Endometrial microvascular endothelial cells (primary cell): ENCODE results near the gene NEU2. TPM values are rescaled to one million over a fixed set of nuclear protein-coding genes. Genes with fewer than 3 reads are reported as not detected.

ENCODE experiments used
- in situ Hi-C: cut with HindIII; loops from 2 replicates; pipeline ENCODE4 v1.10.0; 2017; ENCODE audit warnings: low sequenced_read_pairs, low pct_unique_long_range_greater_than_20kb; ENCODE audit errors: inconsistent ontology term
- total RNA-seq: library from RNA; depleted of rRNA; stranded (reverse); fragments of >200 nt; gene quantifications from one replicate; pipeline ENCODE4 v1.2.3, GENCODE V29; 2015; ENCODE audit errors: inconsistent ontology term

NEU2 gene
- total RNA-seq, 1 donor from 2014 or later: not detected

DNA sequence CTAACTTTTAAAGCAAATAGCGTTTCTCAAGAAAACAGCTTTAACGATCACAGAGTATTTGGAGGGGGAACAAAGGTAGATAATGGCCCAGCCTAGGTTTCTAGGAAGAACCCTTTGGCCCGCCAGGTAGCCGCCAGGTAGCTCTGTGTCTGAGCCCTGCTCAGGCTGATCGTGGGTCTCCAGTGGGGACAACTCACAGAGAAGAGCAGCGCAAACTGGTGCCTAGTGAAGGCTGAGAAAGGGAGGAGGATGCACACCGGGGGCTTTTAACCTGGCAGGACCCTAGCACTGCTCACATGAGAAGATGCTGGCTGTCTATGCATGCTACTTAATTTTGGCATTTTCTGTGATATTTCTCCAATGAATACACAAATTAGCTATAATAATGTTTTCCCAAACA lies 25.2 kb upstream of the NEU2 start:
- in situ Hi-C loops: loop anchor here (25.0 kb wide), 1 partner anchor 145 kb away; the partner anchor contains the start of gene SNORC

DNA sequence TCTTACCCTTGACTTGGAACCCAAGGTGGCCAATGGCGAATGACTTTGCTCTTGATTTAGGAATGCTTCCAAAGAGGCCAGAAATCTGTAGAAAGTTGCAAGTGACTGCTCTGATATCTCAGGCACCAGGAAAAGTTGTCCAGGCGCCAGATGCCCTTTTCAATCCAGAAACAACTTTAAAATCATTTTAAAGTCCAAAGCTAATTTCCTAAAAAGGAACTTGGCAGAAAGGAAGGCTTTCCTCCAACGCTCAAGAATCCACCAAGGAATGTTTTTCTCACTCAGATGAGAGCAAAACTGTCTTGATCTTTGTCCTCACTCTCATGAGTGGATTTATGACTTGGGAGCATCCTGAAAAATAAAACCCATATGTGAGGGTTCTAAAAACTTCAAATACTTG lies 24.7 kb upstream of the NEU2 start:
- in situ Hi-C loops: loop anchor here (25.0 kb wide), 1 partner anchor 145 kb away; the partner anchor contains the start of gene SNORC

GRCh38 chr2:233009661-233010060 lies 22.8 kb upstream of the NEU2 start:
- in situ Hi-C loops: loop anchor here (25.0 kb wide), 1 partner anchor 147 kb away; the partner anchor contains the start of gene SNORC

DNA sequence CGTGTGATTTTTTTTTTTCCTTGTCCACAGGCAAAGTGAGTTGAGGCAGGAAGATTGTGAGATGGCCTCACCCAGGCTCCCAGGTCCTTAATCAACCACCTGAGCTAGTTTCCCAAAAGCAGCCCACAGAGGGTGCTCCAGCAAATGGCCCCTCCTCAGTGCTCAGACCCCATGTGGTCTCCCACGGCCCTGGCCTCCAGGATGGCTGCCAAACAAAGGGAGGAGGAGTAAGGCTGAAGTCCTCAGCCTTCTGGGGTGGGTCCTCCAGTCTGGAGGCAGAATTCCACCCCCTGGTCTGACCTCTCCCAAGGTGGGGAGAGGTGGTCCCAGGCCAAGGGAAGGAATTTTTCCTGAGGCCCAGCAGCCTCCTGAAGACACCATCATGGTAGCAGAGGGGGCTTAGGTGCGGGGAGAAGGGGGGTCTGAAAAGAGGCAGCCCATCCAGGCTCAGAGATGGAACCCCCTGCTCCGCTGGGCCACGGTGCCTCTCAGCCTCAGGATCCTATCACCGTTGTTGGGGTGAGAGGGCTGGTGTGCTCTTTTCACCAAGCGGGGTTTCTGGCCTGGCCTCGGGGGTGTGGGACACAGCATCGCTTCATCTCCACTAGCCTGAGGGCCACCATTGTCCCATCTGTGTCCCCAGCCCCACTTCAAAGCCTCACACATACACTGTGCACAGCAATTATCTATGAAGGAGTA lies 21.8 kb upstream of the NEU2 start:
- in situ Hi-C loops: loop anchor here (25.0 kb wide), 1 partner anchor 148 kb away; the partner anchor contains the start of gene SNORC

DNA sequence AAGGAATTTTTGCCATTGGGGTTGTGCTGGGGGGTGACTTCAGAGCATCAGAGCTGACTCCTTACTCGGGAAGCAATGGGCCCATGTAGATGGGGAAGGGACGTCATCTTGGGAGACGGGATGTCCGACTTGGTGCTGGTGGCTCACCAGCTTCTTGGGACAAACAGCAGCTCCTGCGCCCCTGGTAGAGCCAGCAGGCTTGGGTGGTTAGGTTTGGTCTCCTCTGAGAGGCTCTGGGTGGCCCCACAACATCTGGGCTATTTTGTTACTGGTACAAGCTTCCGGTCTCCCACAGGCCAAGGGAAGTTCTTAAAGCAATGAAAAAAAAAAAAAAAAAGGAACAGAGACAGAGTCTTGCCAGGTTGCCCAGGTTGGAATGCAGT lies 21.2 kb upstream of the NEU2 start:
- in situ Hi-C loops: loop anchor here (25.0 kb wide), 1 partner anchor 149 kb away; the partner anchor contains the start of gene SNORC

DNA sequence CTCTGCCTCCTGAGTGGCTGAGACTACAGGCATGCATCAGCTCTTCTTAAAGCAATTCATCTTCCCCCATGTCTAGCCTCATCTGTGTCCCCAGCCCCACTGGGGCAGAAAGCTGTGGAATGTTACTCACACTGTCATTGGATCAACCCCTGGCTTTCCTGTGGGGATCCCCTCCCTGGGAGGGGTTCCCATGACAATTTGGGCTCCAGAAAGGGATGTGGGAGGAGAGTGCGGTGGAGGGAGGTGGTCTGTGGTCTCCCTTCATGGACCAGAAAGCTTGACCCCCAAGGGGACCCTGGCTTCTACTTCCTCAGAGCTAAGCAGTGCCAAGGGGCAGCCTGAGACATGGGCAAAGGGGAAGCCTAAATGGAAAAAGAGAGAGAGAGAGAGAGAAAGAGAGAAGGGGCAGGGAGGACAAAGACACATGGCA lies 20.8 kb upstream of the NEU2 start:
- in situ Hi-C loops: loop anchor here (25.0 kb wide), 1 partner anchor 149 kb away; the partner anchor contains the start of gene SNORC

- in situ Hi-C loops: loop anchor here (25.0 kb wide), 1 partner anchor 150 kb away; the partner anchor contains the start of gene SNORC
Observed at GRCh38 chr2:233012301-233012971, 20.0 kb upstream of the NEU2 start.

DNA sequence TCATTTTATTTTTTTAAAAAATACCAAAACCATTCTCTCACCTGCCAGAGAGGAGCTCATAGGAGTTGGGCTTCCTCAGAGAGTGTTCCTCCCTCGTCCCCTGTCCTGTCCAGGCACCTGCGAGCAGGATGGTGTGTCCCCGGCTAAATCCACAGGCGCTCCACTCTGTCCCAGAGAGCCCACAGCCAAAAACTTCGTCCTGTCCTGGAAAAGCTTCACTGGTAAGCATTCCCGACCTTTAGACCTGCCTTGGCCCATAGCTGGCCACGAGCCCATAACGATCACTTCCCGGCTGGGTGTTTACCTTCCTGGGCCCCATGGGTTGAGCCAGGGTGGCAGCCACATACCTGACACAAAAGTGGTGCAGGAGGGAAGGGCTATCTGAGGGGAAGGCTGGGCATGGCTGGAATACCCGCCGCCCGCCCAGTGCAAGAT lies 19.4 kb upstream of the NEU2 start, which contains the start of gene NGEF:
Gene NGEF, minus strand, starts transcription at position 230 of the 435 bp plus-strand sequence. CDS start 38,366 bp downstream, outside the sequence.
- in situ Hi-C loops: loop anchor here (25.0 kb wide), 1 partner anchor 151 kb away; the partner anchor contains the start of gene SNORC

- in situ Hi-C loops: loop anchor here (25.0 kb wide), 1 partner anchor 151 kb away; the partner anchor contains the start of gene SNORC
Observed at GRCh38 chr2:233013650-233014049, 18.8 kb upstream of the NEU2 start.

DNA sequence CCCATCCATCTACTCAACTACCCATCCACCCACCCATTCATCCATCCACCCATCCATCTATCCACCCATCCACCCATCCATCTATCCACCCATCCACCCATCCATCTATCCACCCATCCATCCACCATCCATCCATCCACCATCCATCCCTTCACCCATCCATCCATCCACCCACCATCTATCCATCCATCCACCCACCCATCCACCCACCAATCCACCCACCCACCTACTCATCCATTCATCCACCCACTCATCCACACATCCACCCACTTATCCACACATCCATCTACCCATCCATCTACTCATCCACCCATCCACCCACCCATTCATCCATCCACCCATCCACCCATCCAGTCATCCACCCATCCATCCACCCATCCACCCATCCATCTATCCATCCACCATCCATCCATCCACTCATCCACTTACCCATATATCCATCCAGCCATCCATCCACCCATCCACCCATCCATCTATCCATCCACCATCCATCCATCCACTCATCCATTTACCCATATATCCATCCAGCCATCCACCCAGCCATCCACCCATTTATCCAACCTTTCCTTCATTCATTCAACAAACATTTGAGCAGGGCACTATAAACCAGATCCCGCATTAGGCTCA lies 17.3 kb upstream of the NEU2 start:
- in situ Hi-C loops: loop anchor here (25.0 kb wide), 1 partner anchor 153 kb away; the partner anchor contains the start of gene SNORC

DNA sequence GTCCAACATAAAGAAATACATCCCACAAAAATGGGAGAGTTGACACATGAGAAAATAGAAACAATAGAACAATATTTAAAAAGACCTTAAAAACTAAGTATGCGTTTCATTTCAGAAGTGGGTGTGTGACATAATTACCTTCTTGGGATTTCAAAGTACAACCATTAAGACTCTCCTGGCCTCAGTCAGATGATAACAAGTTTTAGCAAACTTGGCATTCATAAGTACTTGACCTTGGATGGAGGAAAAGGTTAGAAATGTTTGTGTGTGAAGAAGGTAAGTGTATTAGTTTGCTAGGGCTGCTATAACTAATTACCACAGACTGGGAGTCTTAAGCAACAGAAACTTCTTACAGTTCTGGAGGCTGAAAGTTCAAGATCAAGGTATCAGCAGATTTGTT lies 14.5 kb upstream of the NEU2 start:
- in situ Hi-C loops: loop anchor here (25.0 kb wide), 1 partner anchor 156 kb away; the partner anchor contains the start of gene SNORC

DNA sequence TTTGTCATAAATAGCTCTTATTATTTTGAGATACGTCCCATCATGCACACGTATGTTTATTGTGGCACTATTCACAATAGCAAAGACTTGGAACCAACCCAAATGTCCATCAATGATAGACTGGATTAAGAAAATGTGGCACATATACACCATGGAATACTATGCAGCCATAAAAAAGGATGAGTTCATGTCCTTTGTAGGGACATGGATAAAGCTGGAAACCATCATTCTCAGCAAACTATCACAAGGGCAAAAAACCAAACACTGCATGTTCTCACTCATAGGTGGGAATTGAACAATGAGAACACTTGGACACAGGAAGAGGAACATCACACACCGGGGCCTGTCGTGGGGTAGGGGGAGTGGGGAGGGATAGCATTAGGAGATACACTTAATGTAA lies 12.9 kb upstream of the NEU2 start:
- in situ Hi-C loops: loop anchor here (25.0 kb wide), 1 partner anchor 157 kb away; the partner anchor contains the start of gene SNORC

DNA sequence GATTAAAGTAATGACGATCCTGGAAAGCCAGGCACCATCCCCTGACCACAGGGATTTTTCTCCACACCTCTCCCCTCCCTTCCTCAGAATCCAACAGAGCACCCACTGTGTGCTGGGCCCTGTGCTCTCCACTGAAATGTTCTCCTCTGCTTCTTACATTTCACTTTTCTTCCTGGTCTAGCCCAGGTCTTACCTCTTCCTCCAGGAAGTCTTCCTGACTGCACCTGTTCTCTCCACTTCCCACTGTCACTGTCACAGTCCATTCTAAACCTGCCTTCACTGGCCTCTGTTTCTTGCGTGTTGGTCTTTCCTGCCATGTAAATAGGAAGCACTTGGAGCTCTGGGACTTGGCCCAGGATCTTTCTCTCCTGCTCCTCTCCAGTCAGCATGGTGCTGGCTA lies 12.0 kb upstream of the NEU2 start:
- in situ Hi-C loops: loop anchor here (25.0 kb wide), 1 partner anchor 158 kb away; the partner anchor contains the start of gene SNORC

DNA sequence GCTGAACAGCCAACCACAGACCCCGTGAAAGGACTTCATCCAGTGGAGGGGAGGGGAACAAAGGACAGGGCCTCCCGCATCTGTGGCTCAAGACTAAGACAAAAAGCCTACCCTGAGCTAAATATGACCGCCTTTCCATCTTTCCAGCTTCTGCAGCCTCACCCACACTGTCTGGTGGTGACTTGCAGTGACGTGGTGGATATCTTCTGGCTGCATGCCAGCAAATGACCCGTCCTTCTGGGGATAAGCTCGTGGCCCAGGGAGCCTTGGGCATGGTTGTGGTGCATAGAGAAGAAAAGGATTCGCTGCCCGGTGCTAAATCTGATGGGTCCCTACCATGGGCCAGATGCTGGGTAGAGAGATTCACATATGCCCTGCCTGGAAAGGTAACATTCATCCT lies 10.7 kb upstream of the NEU2 start:
- in situ Hi-C loops: loop anchor here (25.0 kb wide), 1 partner anchor 159 kb away; the partner anchor contains the start of gene SNORC

GRCh38 chr2:233022561-233022960 lies 9.9 kb upstream of the NEU2 start:
- in situ Hi-C loops: loop anchor here (25.0 kb wide), 1 partner anchor 160 kb away; the partner anchor contains the start of gene SNORC

- in situ Hi-C loops: loop anchor here (25.0 kb wide), 1 partner anchor 161 kb away; the partner anchor contains the start of gene SNORC
Observed at GRCh38 chr2:233023007-233023760, 9.3 kb upstream of the NEU2 start.

DNA sequence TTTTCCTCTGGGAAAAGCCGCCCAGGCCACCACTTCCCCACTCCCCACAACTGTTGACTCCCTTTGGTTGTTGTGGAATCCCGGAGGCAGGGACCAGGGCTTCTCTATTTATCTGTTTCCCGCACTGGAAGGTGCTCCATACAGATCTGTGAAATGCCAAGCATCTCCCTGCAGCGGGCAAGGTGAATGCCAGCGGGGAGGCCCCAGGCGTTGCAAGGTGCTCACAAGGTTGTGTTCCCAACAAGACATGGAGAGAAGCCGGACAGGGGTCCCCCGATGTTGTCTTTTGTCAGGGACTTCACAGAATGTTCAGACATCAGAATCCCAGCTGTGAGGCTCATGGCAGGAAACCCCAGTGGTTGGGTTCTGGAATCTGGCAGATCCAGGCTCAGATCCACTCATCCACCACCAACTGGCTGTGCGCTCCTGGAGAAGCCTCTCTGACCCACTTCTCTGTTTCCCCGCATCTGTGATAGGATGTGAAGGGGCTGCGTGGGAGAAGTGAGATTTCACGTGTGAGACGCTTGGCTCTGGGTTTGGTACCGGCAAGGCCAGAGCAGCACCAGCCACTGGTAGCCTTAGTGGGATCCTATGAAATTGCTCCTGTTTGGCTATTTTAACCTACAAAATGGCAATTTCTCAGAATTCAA lies 8.6 kb upstream of the NEU2 start:
- in situ Hi-C loops: loop anchor here (25.0 kb wide), 1 partner anchor 162 kb away; the partner anchor contains the start of gene SNORC
